HG03432 (cell line): Measurements from ENCODE around the gene DENND1A.

Experiments
- ATAC-seq: cut with Tn5 transposase; IDR thresholded peaks from one replicate; pipeline ENCODE4 v1.9.1; 2021; ENCODE audit warnings: mild to moderate bottlenecking, moderate library complexity; ENCODE audit not compliant: unreplicated experiment

DENND1A gene

GRCh38 chr9:123548741-123549545 lies 381.0 kb downstream of the DENND1A start:
- ATAC-seq = no peak

- no peak for ATAC-seq
These were observed 385.7 kb downstream of the DENND1A start for GRCh38 chr9:123544007-123544827.

GRCh38 chr9:123543492-123543891 lies 386.4 kb downstream of the DENND1A start:
- ATAC-seq = no peak

GRCh38 chr9:123542435-123543225 lies 387.3 kb downstream of the DENND1A start:
- no peak for ATAC-seq

- ATAC-seq = no peak
These were observed 388.5 kb downstream of the DENND1A start for GRCh38 chr9:123541411-123541810.

GRCh38 chr9:123540457-123540856 lies 389.5 kb downstream of the DENND1A start:
- no peak for ATAC-seq

GRCh38 chr9:123537809-123538208 lies 392.1 kb downstream of the DENND1A start:
- no peak for ATAC-seq

GRCh38 chr9:123536455-123536868 lies 393.5 kb downstream of the DENND1A start:
- peak; percentile 58 for ATAC-seq

GRCh38 chr9:123534336-123534735 lies 395.6 kb downstream of the DENND1A start:
- no peak for ATAC-seq

GRCh38 chr9:123530244-123530643 lies 399.7 kb downstream of the DENND1A start:
- ATAC-seq = no peak

- no peak for ATAC-seq
These were observed 401.4 kb downstream of the DENND1A start for GRCh38 chr9:123528501-123528900.

GRCh38 chr9:123527981-123528380 lies 401.9 kb downstream of the DENND1A start:
- ATAC-seq = no peak

GRCh38 chr9:123525957-123526356 lies 404.0 kb downstream of the DENND1A start:
- ATAC-seq = no peak

- ATAC-seq = no peak
These were observed 404.5 kb downstream of the DENND1A start for GRCh38 chr9:123525424-123525823.

- no peak for ATAC-seq
These were observed 405.1 kb downstream of the DENND1A start for GRCh38 chr9:123524866-123525265.

GRCh38 chr9:123523845-123524244 lies 406.1 kb downstream of the DENND1A start:
- ATAC-seq = no peak

GRCh38 chr9:123523001-123523400 lies 406.9 kb downstream of the DENND1A start:
- no peak for ATAC-seq

GRCh38 chr9:123522251-123522650 lies 407.7 kb downstream of the DENND1A start:
- ATAC-seq = no peak

- no peak for ATAC-seq
These were observed 411.6 kb downstream of the DENND1A start for GRCh38 chr9:123518338-123518737.

GRCh38 chr9:123517512-123517911 lies 412.4 kb downstream of the DENND1A start:
- ATAC-seq = no peak

GRCh38 chr9:123514766-123515165 lies 415.2 kb downstream of the DENND1A start:
- ATAC-seq = no peak
